GM19395 (cell line): Measurements from ENCODE around the gene DNAJB9.

ENCODE experiments used
- ATAC-seq: cut with Tn5 transposase; IDR thresholded peaks from one replicate; pipeline ENCODE4 v1.9.1; 2021; ENCODE audit warnings: mild to moderate bottlenecking, moderate library complexity; ENCODE audit not compliant: unreplicated experiment

DNAJB9 gene

DNA sequence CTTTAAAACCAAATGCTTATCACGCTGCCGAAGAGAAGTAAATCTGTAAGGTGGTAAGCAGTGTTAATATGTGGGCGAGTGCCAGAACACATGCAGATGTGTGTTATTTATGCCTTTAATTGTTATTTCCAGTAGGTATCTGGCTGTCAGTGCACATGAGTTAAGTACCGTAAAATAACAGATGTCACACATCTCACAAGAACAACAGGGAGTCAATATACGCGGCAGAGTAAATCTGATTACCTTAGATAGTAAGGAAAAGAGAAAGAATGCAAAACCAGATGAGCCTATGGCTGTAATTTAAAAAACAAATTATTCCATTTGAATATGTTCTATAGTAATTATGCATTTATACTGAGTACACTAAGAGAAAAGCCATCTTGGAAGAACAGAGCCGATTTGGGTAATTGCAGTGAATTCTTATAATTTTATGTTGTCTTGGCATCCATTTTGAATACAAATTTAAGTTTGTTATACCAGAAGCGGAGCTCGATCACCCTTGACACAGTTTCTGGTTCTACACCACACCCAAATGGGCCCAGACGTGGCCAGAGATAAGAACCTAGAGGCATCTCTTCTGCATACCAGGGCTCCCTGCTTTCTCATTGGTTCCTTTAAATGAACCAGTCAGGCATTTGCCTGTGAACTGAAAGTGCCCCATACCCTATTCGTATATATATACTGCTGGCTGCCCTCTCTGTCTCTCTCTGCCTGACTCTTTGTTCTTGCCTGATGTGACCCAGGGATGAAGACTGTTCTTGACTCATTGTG lies 34.8 kb downstream of the DNAJB9 start:
- no peak for ATAC-seq

DNA sequence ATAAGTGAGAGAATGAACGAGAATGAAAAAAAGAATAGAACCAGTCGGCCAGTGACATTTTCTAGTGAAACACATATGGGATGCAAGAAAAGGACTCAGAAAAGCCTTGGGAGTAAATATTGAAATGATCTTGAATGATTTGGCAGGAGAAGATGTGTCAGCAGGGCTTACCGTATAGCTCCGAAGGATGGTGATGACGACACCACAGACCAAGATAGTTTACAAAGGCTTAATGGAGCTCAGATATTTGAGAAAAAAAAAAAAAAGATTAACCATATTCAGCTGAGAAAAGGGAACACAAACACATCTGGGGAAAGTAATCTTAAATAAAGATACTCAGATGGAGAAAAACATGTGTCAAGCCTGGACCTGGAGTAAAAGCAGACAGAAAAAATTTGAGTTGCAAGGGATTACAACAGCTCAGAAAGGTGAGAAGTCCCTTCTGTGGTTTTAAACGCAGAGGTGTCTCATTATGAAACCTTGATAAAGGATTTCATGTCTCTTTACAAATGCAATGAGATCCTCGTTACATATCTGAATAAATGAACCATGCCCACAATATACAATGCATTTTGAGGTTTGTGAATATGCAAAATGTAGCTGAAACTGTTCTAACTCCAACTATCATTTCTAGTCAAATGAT lies 36.0 kb downstream of the DNAJB9 start:
- ATAC-seq = no peak

DNA sequence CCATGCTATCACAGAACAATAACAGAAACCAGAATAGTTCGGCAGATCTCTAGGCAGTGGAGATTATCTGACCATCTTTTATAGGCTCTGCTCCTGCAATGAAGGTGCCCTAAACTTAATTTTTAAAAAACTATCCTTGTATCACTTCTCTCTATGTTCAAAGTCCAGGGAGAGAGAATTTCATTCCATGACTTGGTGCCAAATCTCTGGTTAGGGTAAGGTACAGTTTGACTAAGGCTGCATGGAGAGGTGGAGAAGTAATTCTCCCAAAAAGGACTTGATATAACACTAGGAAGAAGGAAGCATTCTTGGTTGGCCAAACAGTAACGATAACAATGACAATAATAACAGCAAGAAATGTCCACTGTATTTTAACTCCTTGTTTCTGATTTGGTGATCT lies 40.0 kb downstream of the DNAJB9 start:
- ATAC-seq = no peak

DNA sequence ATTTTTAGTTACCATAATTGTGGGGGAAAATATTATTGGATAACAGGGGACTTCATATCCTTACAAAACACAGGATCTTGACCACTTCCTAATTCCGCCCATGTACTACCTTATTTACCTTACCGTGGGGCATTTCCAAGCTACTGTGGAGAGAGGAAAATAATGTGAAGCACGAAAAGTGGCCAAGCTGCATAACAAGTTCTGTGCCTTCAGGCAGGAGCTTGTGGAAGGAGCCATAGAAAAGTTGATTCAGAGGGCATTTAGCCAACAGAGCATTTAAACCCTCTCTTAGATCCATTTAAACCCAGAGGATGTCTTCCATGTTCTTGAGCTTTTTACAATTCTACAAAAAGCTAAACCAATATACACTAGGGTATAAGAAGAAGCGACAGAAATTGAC lies 41.6 kb downstream of the DNAJB9 start:
- no peak for ATAC-seq

DNA sequence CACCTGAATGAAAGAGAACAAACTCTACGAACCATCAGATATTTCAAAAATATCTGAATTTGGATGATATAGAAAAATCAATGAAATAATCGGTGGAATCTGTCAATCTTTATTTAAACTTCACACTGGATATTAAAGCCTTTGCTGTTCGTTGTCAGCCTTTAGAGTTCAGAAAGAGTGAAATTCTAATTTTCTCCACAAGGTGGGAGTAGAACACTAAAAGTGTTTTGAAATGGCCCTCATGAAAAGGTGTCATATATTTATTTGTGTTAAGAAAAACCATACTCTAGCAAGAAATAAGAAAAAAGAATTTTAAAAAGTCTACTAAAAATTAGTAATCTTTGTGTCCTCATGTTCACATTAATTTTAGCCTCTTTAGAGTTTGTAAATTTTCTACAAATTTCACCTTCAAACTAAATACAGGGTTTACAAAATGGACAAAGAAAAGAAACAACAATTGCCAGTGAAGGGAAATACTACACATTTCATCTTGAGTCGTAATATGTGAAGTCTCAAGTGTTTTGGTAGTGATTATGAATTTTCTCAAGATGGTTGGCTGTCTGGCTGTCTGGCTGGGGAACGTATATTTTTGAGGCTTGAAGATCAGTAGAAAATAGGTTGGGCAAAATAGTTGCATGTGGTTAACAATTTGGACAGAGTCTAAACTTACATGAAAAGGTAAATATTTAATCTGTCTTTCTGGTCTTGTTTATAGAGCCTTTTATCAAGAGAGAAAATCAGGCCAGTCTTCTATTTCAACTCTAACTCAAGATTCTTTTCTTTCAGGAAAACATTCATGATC lies 43.7 kb downstream of the DNAJB9 start:
- ATAC-seq = peak; percentile 78

DNA sequence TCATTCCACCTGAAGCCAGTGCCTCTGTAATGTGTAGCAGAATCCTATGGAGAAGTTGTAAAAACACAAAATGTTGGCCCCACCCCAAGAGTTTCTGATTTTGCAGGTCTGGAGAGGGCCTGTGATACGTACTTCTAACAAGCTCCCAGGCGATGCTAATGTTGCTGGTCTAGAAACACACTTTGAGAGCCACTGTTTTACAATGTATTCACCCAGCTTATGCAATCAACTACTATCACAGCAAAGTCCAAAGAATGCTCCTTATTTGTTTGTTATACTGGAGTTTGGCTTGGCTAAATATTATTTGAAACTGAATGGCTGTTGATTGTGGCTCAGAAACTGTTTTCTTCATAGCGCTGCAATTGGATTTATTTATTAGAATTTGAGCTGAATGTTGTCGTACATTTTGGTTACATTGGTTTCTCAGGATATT lies 44.3 kb downstream of the DNAJB9 start:
- ATAC-seq = no peak

DNA sequence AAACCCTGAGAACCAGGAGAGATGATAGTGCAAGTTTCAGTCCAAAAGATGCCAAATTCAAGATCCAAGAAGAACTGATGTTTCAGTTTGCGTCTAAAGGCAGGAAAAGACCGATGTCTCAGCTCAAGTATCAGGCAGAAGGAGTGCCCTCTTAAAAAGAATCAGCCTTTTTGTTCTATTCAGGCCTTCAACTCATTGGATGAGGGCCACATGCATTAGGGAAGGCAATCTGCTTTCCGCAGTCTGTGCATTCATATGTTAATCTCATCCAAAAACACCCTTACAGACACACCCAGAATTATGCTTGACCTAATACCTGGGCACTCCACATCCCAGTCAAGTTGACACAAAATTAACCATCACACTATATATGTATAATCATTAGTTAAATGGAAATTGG lies 45.2 kb downstream of the DNAJB9 start:
- no peak for ATAC-seq

DNA sequence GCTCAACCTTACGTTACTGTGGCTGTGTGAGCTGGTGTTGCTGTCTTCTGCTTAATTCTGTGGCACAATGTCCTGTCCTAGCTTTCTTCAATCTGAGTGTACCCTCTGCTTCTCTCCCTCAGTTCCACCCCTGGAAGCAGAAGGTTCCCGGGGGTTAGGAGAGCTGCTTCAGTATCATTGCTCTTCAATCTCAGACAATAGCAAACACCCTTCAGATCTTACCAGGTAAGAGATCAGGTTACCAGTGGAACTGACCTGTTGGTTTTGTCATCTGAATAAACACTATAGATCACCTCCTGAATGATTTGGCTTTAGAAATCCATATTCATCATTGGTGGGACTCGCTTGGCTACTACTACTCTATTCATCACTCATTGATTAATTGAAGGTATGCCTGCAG lies 48.4 kb downstream of the DNAJB9 start:
- ATAC-seq = no peak

DNA sequence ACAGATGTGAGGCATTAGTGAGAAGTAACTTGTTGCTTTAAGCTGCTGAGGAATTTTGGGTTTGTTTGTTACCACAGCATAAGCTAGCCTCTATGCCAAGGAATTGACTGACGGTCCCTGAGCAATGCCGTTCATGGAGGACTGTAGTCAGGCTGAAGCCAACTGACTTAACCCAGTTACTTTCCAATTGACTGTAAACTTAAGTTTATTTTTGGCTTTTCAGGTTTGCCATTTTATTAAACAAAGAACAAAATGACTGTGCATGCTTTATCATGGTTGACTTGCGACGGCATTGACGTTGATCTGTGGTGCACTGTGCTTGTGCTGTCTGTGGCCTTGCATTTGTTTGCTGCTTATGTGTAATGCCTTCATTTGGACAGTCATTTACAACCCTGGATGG lies 53.5 kb downstream of the DNAJB9 start:
- peak; percentile 73 for ATAC-seq
